CD14-positive monocyte (primary cell): Measurements from ENCODE around the gene KRT1. TPM values are rescaled to one million over a fixed set of nuclear protein-coding genes. Genes with fewer than 3 reads are reported as not detected.

ENCODE experiments used
- DNase-seq, 3 donors: peaks; one replicate each; pipeline ENCODE4 v3.0.0-alpha.2; 2011 to 2022
- H2AFZ ChIP-seq: 2 replicates; pipeline ENCODE4 v1.6.0; 2012; ENCODE audit warnings: mild to moderate bottlenecking, low read depth, low read length, inconsistent platforms; ENCODE audit not compliant: insufficient read depth, poor library complexity, severe bottlenecking
- H3K27ac ChIP-seq, 2 donors: 1 replicate in 1 of 2; 2 replicates in 1 of 2; pipeline ENCODE4 v1.5.1; 2012 to 2013; ENCODE audit warnings: low read length in 2 of 2, control low read depth in 1 of 2, inconsistent platforms in 1 of 2, low read depth in 1 of 2, mild to moderate bottlenecking in 1 of 2
- H3K27me3 ChIP-seq, 2 donors: one replicate each; pipeline versions ENCODE4 v1.6.0 to v1.6.1; 2011 to 2013; ENCODE audit warnings: low read length in 2 of 2; ENCODE audit not compliant: control insufficient read depth in 2 of 2, insufficient read depth in 2 of 2
- H3K36me3 ChIP-seq, 2 donors: replicated peaks in 1 of 2; 1 replicate in 1 of 2; 2 replicates in 1 of 2; pipeline versions ENCODE4 v1.5.1 to v1.6.1; 2012 to 2013; ENCODE audit warnings: low read length in 2 of 2, control low read depth in 1 of 2, inconsistent platforms in 1 of 2, mild to moderate bottlenecking in 1 of 2; ENCODE audit not compliant: insufficient read depth in 2 of 2, control insufficient read depth in 1 of 2
- H3K4me1 ChIP-seq, 2 donors: 1 replicate in 1 of 2; 2 replicates in 1 of 2; pipeline versions ENCODE4 v1.5.1 to v1.6.1; 2012 to 2013; ENCODE audit warnings: low read length in 2 of 2, control low read depth in 1 of 2, inconsistent platforms in 1 of 2, mild to moderate bottlenecking in 1 of 2, moderate library complexity in 1 of 2; ENCODE audit not compliant: insufficient read depth in 2 of 2, control insufficient read depth in 1 of 2
- H3K4me2 ChIP-seq: replicated peaks from 2 replicates; pipeline ENCODE3; 2012; ENCODE audit warnings: low read length, moderate library complexity, mild to moderate bottlenecking; ENCODE audit not compliant: poor library complexity, severe bottlenecking; ENCODE audit errors: extremely low read depth
- H3K4me3 ChIP-seq, 3 experiments: fragments of 200-600 bp in 1 of 3; sonication (generic) in 1 of 3; replicated peaks in 1 of 3; 1 replicate in 2 of 3; 2 replicates in 1 of 3; pipeline ENCODE4 v1.5.1; 2011 to 2013; ENCODE audit warnings: low read length in 3 of 3, mild to moderate bottlenecking in 3 of 3, control low read depth in 2 of 3, low read depth in 2 of 3, inconsistent platforms in 1 of 3, moderate library complexity in 1 of 3
- H3K79me2 ChIP-seq: 2 replicates; pipeline ENCODE4 v1.6.0; 2012; ENCODE audit warnings: mild to moderate bottlenecking, control low read depth, inconsistent platforms, low read length, moderate library complexity; ENCODE audit not compliant: insufficient read depth
- H3K9ac ChIP-seq: 2 replicates; pipeline ENCODE4 v1.6.0; 2017; ENCODE audit warnings: low read length, mild to moderate bottlenecking; ENCODE audit not compliant: insufficient read depth, poor library complexity, severe bottlenecking
- H3K9me3 ChIP-seq, 2 donors: replicated peaks in 1 of 2; 1 replicate in 1 of 2; 2 replicates in 1 of 2; pipeline versions ENCODE4 v1.5.1 to v1.6.1; 2012 to 2013; ENCODE audit warnings: low read length in 2 of 2, control low read depth in 1 of 2; ENCODE audit not compliant: control insufficient read depth in 1 of 2, insufficient read depth in 1 of 2
- H4K20me1 ChIP-seq: 2 replicates; pipeline ENCODE4 v1.6.0; 2012; ENCODE audit warnings: mild to moderate bottlenecking, low read length, control low read depth, moderate library complexity; ENCODE audit not compliant: insufficient read depth
- H3K27ac Mint-ChIP-seq, 7 donors: one replicate each; pipeline ENCODE4 v1.8.0; 2020; ENCODE audit warnings: mild to moderate bottlenecking in 7 of 7, mixed read lengths in 7 of 7, moderate library complexity in 6 of 7, inconsistent platforms in 2 of 7
- H3K27me3 Mint-ChIP-seq, 3 donors: one replicate each; pipeline ENCODE4 v1.8.0; 2021 to 2022; ENCODE audit warnings: low read depth in 3 of 3, mild to moderate bottlenecking in 3 of 3, mixed read lengths in 3 of 3, moderate library complexity in 3 of 3, inconsistent platforms in 1 of 3
- H3K36me3 Mint-ChIP-seq, 2 donors: one replicate each; pipeline ENCODE4 v1.8.0; 2020; ENCODE audit warnings: mixed read lengths in 2 of 2, inconsistent platforms in 1 of 2, mild to moderate bottlenecking in 1 of 2
- H3K4me1 Mint-ChIP-seq: one replicate; pipeline ENCODE4 v1.8.0; 2020; ENCODE audit warnings: mild to moderate bottlenecking, mixed read lengths
- H3K4me3 Mint-ChIP-seq, 2 donors: one replicate each; pipeline ENCODE4 v1.8.0; 2020; ENCODE audit warnings: mild to moderate bottlenecking in 2 of 2, mixed read lengths in 2 of 2, moderate library complexity in 1 of 2
- H3K9me3 Mint-ChIP-seq, 7 donors: one replicate each; pipeline ENCODE4 v1.8.0; 2020 to 2022; ENCODE audit warnings: mixed read lengths in 7 of 7, mild to moderate bottlenecking in 6 of 7, moderate library complexity in 6 of 7, inconsistent platforms in 2 of 7
- CTCF ChIP-seq: fragments of 200-600 bp; IDR thresholded peaks from one replicate; pipeline ENCODE4 v1.8.0; 2022; ENCODE audit warnings: antibody characterized with exemption, mild to moderate bottlenecking
- WGBS: methylation state at CpG from one replicate; pipeline ENCODE4 v1.1.5; 2013; ENCODE audit warnings: missing lambda C conversion rate; ENCODE audit not compliant: insufficient coverage; 5-methylcytosine and 5-hydroxymethylcytosine counted together
- intact Hi-C, 2 donors: fragments of 100-400 bp; cut with micrococcal nuclease; formaldehyde crosslinking; loops; one replicate each; pipeline versions ENCODE4 v1.15.0 to v1.15.1; 2023
- polyA plus RNA-seq, 3 donors: library from polyadenylated mRNA; depleted of rRNA in 1 of 3; unstranded in 2 of 3; stranded (reverse) in 1 of 3; fragments of 300-500 nt in 2 of 3; fragments of >200 nt in 1 of 3; fragmentation: Illumina TruSeq in 2 of 3; gene quantifications; 1 replicate in 2 of 3; 2 replicates in 1 of 3; pipeline ENCODE4 v1.2.3, GENCODE V29; 2012 to 2021

KRT1 gene
- polyA plus RNA-seq, 3 donors = not detected

GRCh38 chr12:52669426-52669825 is 10.8 kb downstream of the KRT1 start:
- no peaks in the 10 kb centered on the region for H3K27me3 Mint-ChIP-seq
- H3K4me3 Mint-ChIP-seq = no peak overlapping the region
- Histone ChIP-seq H3K4me2 (no peak overlapping the region), H3K4me1 (no peaks in the 10 kb centered on the region), H3K27ac (no peak overlapping the region), H3K27me3 (no peaks in the 10 kb centered on the region), H4K20me1 (no peaks in the 10 kb centered on the region), H3K9me3 (no peaks in the 10 kb centered on the region), H3K79me2 (no peaks in the 10 kb centered on the region), H2AFZ (no peak overlapping the region), H3K36me3 (no peaks in the 10 kb centered on the region), H3K9ac (no peak overlapping the region), H3K4me3 (no peak overlapping the region)
- no peak overlapping the region for H3K27ac Mint-ChIP-seq
- intact Hi-C loops = no loop called here
- no peaks in the 10 kb centered on the region for H3K9me3 Mint-ChIP-seq
- H3K36me3 Mint-ChIP-seq = no peaks in the 10 kb centered on the region
- TF ChIP-seq CTCF = no peak
- H3K4me1 Mint-ChIP-seq = no peaks in the 10 kb centered on the region
- no peak for DNase-seq

GRCh38 chr12:52667931-52668330 is 12.3 kb downstream of the KRT1 start:
- H3K27ac ChIP-seq = no peak overlapping the region
- intact Hi-C loops = no loop called here
- DNase-seq = no peak
- 89% methylated on average over 7 of the region's 7 CpGs for WGBS
- no peaks in the 10 kb centered on the region for H3K79me2 ChIP-seq
- no peaks in the 10 kb centered on the region for H3K9me3 ChIP-seq
- no peaks in the 10 kb centered on the region for H3K4me1 Mint-ChIP-seq
- no peak overlapping the region for H2AFZ ChIP-seq
- H3K4me1 ChIP-seq = no peaks in the 10 kb centered on the region
- no peak overlapping the region for H3K4me2 ChIP-seq
- no peak overlapping the region for H3K4me3 Mint-ChIP-seq
- H4K20me1 ChIP-seq = no peaks in the 10 kb centered on the region
- no peak overlapping the region for H3K4me3 ChIP-seq
- H3K27me3 Mint-ChIP-seq = peaks cover 0 to 2% (median 2%) of the 10 kb centered on the region in 3 donors
- TF ChIP-seq CTCF = no peak
- no peaks in the 10 kb centered on the region for H3K36me3 Mint-ChIP-seq
- H3K27me3 ChIP-seq = no peaks in the 10 kb centered on the region
- no peak overlapping the region for H3K9ac ChIP-seq
- H3K27ac Mint-ChIP-seq = no peak overlapping the region
- no peaks in the 10 kb centered on the region for H3K36me3 ChIP-seq
- no peaks in the 10 kb centered on the region for H3K9me3 Mint-ChIP-seq
